ENCODE results near the gene PSME2.

GRCh38 chr14:24100197-24100981 is 46.0 kb downstream of the PSME2 start:
- TF ChIP-seq CTCF (IDR thresholded peaks at IDR 0.05; ENCODE audit: poor library complexity, severe bottlenecking), result no peak
- no peak for TF ChIP-seq EZH2 (IDR thresholded peaks at IDR 0.05; ENCODE audit: borderline replicate concordance, insufficient read depth, low read length, poor library complexity, severe bottlenecking)
- no peak for TF ChIP-seq RAD21 (conservative IDR thresholded peaks at IDR 0.05)
- TF ChIP-seq TAF1 (IDR thresholded peaks at IDR 0.05; ENCODE audit: low read depth), result no peak
- TF ChIP-seq POLR2AphosphoS5 (IDR thresholded peaks at IDR 0.05), result no peak

Measured in neural cell (in vitro differentiated cells).